ENCODE data around the gene EIF5. TPM values are rescaled to one million over a fixed set of nuclear protein-coding genes. Genes with fewer than 3 reads are reported as not detected.

The EIF5 gene
- total RNA-seq, 2 experiments from 2014 or later, result 237 to 292 TPM

- no peaks in the 10 kb centered on the region for H4K20me1 ChIP-seq (ENCODE audit: insufficient read depth, low read length)
- no peaks in the 10 kb centered on the region for H3K4me1 ChIP-seq (ENCODE audit: insufficient read depth, low read length, poor library complexity, severe bottlenecking)
- H3K36me3 ChIP-seq (ENCODE audit: insufficient read depth, low read length), result no peaks in the 10 kb centered on the region
- no peak overlapping the region for H2AFZ ChIP-seq (ENCODE audit: low read length)
- no TSS peak for BruUV-seq (replicated peaks)
- peak; percentile 63 for DNase-seq (ENCODE audit: low spot score)
- no peaks in the 10 kb centered on the region for H3K79me2 ChIP-seq (ENCODE audit: insufficient read depth, low read depth, low read length)
- no peaks in the 10 kb centered on the region for H3K9me3 ChIP-seq (ENCODE audit: low read length)
- intact Hi-C loops (cut with micrococcal nuclease; ENCODE audit: unreplicated experiment), result loop anchor here (1.0 to 10.0 kb wide), 4 partner anchors 108 to 217 kb away; no protein-coding TSS in a partner anchor
- POLR2A ChIA-PET, result interaction anchor here (0.9 kb wide), 1 partner anchor 196 kb away, joined by 4 read pairs; no protein-coding TSS in a partner anchor
- H3K4me3 ChIP-seq (ENCODE audit: low read depth, low read length, poor library complexity, severe bottlenecking), result no peak overlapping the region
- TF ChIP-seq EZH2phosphoT487 (IDR thresholded peaks at IDR 0.05; ENCODE audit: borderline replicate concordance, low read depth, low read length) (no peak), CTCF (conservative IDR thresholded peaks at IDR 0.05; ENCODE audit: low read length) (peak; percentile 87)
- no peaks in the 10 kb centered on the region for H3K9me2 ChIP-seq (ENCODE audit: insufficient read depth, low read length)
- CTCF ChIA-PET (ENCODE audit: unreplicated experiment), result interaction anchor here (0.7 kb wide), 1 partner anchor 187 kb away, joined by 3 read pairs; no protein-coding TSS in a partner anchor
- H3K4me2 ChIP-seq (ENCODE audit: low read length), result no peak overlapping the region
- H3K27ac ChIP-seq (ENCODE audit: low read depth, low read length, poor library complexity, severe bottlenecking), result no peak overlapping the region
Observed at GRCh38 chr14:103292426-103293374, 41.3 kb upstream of the EIF5 start.

- no peak overlapping the region for H2AFZ ChIP-seq (ENCODE audit: low read length)
- no peak overlapping the region for H3K4me2 ChIP-seq (ENCODE audit: low read length)
- no peaks in the 10 kb centered on the region for H3K9me3 ChIP-seq (ENCODE audit: low read length)
- no peaks in the 10 kb centered on the region for H3K4me1 ChIP-seq (ENCODE audit: insufficient read depth, low read length, poor library complexity, severe bottlenecking)
- DNase-seq (ENCODE audit: low spot score), result no peak
- H3K4me3 ChIP-seq (ENCODE audit: low read depth, low read length, poor library complexity, severe bottlenecking), result no peak overlapping the region
- no peak overlapping the region for H3K27ac ChIP-seq (ENCODE audit: low read depth, low read length, poor library complexity, severe bottlenecking)
- POLR2A ChIA-PET, result no interaction called here
- intact Hi-C loops (cut with micrococcal nuclease; ENCODE audit: unreplicated experiment), result loop anchor here (1.0 to 10.0 kb wide), 2 partner anchors 109 to 218 kb away; no protein-coding TSS in a partner anchor
- BruUV-seq (replicated peaks), result no TSS peak
- H4K20me1 ChIP-seq (ENCODE audit: insufficient read depth, low read length), result no peaks in the 10 kb centered on the region
- no peaks in the 10 kb centered on the region for H3K79me2 ChIP-seq (ENCODE audit: insufficient read depth, low read depth, low read length)
- no peak for TF ChIP-seq EZH2phosphoT487 (IDR thresholded peaks at IDR 0.05; ENCODE audit: borderline replicate concordance, low read depth, low read length)
- TF ChIP-seq CTCF (conservative IDR thresholded peaks at IDR 0.05; ENCODE audit: low read length), result no peak
- CTCF ChIA-PET (ENCODE audit: unreplicated experiment), result no interaction called here
- no peaks in the 10 kb centered on the region for H3K9me2 ChIP-seq (ENCODE audit: insufficient read depth, low read length)
- H3K36me3 ChIP-seq (ENCODE audit: insufficient read depth, low read length), result no peaks in the 10 kb centered on the region
Observed at GRCh38 chr14:103293465-103293864, 40.6 kb upstream of the EIF5 start.

All from OCI-LY7 (cell line).